Effector CD8-positive, alpha-beta T cell (primary cell): ENCODE measurements around the gene PYDC1.
"Not testable (repeated sequence)": the region's sequence is repeated elsewhere in the genome, so short reads cannot be mapped to it uniquely, and the experiment has no call there.

Experiments
- DNase-seq: peaks from one replicate; lab custom pipeline; 2025; lab: John Stamatoyannopoulos, UW

PYDC1 gene

DNA sequence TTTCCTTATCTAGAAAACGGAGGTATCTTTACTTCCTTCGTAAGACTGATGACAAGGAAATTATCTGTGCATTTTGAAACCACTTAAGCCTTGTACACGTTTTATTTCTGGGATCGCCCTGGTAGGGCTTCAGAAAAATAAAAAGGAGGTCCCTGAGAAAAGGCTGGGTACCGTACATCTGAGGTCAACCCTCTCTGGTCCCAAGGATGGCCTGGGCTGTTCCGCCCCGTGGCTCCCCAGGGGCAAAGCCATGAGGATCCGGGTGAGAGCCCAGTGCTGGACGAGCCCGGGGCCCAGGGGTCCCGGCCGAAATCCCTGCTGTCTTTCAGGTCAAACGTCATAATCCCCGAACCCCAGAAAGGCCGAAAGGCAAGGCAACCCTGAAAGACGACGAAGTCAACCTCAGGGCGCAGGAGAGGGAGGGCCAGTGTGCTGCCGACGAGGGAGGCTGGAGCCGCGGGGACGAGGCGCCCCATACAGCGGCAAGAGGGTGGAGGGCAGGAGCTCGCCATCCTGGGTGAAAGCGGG is 37.7 kb downstream of the PYDC1 start:
- no peak for DNase-seq

DNA sequence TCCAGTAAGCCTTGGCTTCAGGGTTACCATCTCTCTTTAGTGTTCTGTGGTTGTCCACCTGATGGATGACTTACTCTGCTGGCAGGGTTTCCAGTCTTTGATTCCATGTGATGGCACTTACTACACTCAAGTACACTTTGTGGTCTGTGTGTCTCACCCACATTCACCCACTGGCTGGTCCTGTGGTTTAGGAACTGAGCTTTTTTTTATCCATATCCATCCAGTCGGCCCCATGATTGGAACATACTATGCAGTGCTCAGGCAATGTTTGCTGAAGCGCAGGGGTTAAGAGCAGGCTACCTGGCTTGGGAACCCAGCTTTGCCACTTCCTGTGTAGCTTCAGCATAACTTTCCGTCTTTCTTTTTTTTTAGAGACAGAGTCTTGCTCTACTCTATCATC is 39.8 kb downstream of the PYDC1 start:
- no peak for DNase-seq

DNA sequence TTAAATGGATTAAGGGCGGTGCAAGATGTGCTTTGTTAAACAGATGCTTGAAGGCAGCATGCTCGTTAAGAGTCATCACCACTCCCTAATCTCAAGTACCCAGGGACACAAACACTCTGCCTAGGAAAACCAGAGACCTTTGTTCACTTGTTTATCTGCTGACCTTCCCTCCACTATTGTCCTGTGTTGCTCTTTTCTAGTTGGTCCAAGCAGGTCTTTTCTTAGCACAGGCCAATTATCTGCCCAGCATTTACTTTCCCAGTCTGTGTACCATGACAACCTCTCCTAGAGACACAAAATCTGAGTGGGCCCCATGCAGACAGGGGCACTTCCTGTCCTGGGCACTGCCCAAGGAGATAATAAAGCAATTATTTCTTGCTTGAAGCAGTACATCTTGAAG is 46.9 kb downstream of the PYDC1 start:
- not testable (repeated sequence) for DNase-seq

DNA sequence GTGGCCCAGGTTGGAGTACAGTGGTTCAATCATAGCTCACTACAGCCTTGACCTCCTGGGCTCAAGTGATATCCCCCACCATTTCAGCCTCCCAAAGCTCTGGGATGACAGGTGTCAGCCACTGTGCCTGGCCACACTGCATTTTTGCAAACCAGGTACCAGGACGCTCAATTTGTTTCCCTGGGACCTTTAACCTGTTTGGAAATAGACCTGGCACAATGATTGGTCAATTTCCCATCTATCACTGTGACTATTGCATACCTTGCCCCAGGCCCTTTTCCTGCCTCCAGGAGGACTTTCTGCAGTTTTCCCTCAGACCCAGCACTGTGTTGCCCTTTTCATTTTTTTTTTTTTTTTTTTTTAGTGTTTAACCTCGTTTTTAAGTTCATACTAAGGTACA is 48.1 kb downstream of the PYDC1 start:
- DNase-seq = no peak

DNA sequence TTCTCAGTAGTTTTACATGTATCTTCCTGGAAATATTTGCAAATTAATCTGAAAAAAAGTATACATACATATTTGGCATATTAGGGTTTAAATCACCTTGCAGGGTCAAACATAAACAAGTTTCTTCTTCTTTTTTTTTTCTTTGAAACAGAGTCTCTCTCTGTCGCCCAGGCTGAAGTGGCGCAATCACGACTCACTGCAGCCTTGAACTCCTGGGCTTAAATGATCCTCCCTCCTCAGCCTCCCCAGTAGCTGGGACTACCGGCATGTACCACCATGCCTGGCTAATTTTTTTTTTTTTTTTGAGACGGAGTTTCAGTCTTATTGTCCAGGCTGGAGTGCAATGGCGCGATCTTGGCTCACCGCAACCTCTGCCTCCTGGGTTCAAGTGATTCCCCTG is 49.6 kb downstream of the PYDC1 start:
- DNase-seq = no peak
